Spinal cord (tissue), 10 donors: ENCODE data around the gene TYRO3. TPM values are rescaled to one million over a fixed set of nuclear protein-coding genes. Genes with fewer than 3 reads are reported as not detected.

Experiments used
- DNase-seq, 6 donors: peaks; one replicate each; pipeline versions ENCODE4 v3.0.0 to v3.0.0-alpha.2; 2013 to 2015; ENCODE audit warnings: low spot score in 6 of 6, low read depth in 4 of 6
- H3K27ac ChIP-seq: one replicate; pipeline ENCODE4 v1.5.1; 2013; ENCODE audit warnings: low read depth, low read length, control low read depth
- H3K27me3 ChIP-seq: one replicate; pipeline ENCODE4 v1.6.1; 2013; ENCODE audit warnings: low read length; ENCODE audit not compliant: control insufficient read depth, insufficient read depth
- H3K36me3 ChIP-seq: one replicate; pipeline ENCODE4 v1.6.1; 2013; ENCODE audit warnings: low read length; ENCODE audit not compliant: control insufficient read depth, insufficient read depth
- H3K4me1 ChIP-seq: one replicate; pipeline ENCODE4 v1.6.1; 2013; ENCODE audit warnings: low read length; ENCODE audit not compliant: control insufficient read depth, insufficient read depth
- H3K4me3 ChIP-seq: one replicate; pipeline ENCODE4 v1.5.1; 2013; ENCODE audit warnings: low read depth, low read length, control low read depth
- H3K9me3 ChIP-seq: one replicate; pipeline ENCODE4 v1.6.1; 2013; ENCODE audit warnings: low read length; ENCODE audit not compliant: control insufficient read depth, insufficient read depth
- WGBS: methylation state at CpG from one replicate; pipeline ENCODE4 v1.1.5; 2013; ENCODE audit warnings: missing lambda C conversion rate; ENCODE audit not compliant: insufficient coverage; 5-methylcytosine and 5-hydroxymethylcytosine counted together
- polyA plus RNA-seq, 2 donors: library from polyadenylated mRNA; unstranded; fragments of 120-200 nt; gene quantifications; one replicate each; pipeline ENCODE4 v1.2.1, GENCODE V29; 2013; ENCODE audit not compliant: insufficient read length in 2 of 2
- total RNA-seq, 2 donors: library from RNA; depleted of rRNA in 1 of 2; stranded (reverse); fragments of 120-200 nt in 1 of 2; fragments of >200 nt in 1 of 2; gene quantifications; one replicate each; pipeline versions ENCODE4 v1.2.3 to v1.2.4, GENCODE V29; 2013 to 2014
- donor health status: healthy.

TYRO3 gene
- total and polyA plus RNA-seq, 4 donors = 28.7 to 79.6 (median 52.6) TPM

- no peaks in the 10 kb centered on the region for H3K9me3 ChIP-seq
- peaks cover 62% of the 10 kb centered on the region for H3K36me3 ChIP-seq
- no peaks in the 10 kb centered on the region for H3K4me1 ChIP-seq
- WGBS = 96% methylated on average over 17 of the region's 17 CpGs
- no peak overlapping the region for H3K27ac ChIP-seq
- no peak overlapping the region for H3K4me3 ChIP-seq
- no peaks in the 10 kb centered on the region for H3K27me3 ChIP-seq
- no peak for DNase-seq
These were observed 38.4 kb upstream of the TYRO3 start for GRCh38 chr15:41520636-41521035.

GRCh38 chr15:41521614-41522013 is 37.4 kb upstream of the TYRO3 start:
- H3K36me3 ChIP-seq = peaks cover 70% of the 10 kb centered on the region
- H3K4me3 ChIP-seq = no peak overlapping the region
- H3K27ac ChIP-seq = no peak overlapping the region
- no peak for DNase-seq
- no peaks in the 10 kb centered on the region for H3K4me1 ChIP-seq
- WGBS = 93% methylated on average over 9 of the region's 9 CpGs
- H3K27me3 ChIP-seq = no peaks in the 10 kb centered on the region
- H3K9me3 ChIP-seq = no peaks in the 10 kb centered on the region

DNA sequence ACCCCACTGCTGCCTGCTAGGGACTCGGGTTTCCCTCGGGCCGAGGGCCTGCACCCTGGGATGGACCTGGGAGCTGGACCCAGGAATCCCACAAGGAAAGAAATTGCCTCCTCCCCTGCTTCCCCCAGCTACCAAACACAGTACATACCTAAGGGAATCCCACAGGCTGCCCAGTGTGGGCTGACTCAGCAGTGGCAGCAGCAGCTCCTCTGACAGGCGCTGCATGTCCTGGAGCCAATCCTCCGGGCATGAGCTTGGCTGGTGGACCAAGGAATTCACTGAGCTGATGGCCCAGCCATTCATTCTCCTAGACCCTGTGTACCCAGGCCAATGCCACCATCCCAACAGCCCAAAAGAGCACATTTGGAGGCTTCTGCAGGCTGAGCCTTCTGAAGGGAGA is 35.9 kb upstream of the TYRO3 start:
- WGBS = 92% methylated on average over 5 of the region's 5 CpGs
- H3K36me3 ChIP-seq = peaks cover 79% of the 10 kb centered on the region

DNA sequence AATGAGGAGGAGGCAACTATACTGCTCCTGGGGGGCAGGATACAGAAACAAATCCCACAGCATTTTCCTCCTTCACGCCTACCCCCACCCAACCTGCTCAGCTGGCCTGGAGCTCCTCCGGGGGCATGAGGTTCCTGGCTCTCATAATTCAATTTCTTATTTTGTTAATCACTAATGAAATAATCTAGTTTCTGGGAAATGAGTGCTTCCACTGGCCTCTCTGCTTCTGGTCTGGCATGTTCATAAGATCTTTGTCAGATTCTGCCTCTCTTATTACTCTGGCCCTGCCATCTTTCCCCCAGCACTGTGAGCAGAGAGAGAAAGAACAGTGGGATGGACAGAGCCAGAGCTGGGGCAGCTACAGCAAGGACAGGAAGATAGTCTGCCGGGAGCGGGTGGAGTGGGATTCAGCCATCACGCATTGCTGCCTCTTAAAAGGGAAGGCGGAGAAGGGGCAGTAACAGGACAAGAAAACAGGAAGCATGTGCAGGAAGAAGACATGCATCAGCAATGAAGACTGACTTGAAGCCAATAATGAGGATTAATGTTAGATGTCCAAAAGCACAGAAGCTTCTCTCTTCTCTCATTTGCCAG is 28.6 kb upstream of the TYRO3 start:
- 76% methylated on average over 4 of the region's 6 CpGs for WGBS
- H3K27ac ChIP-seq = no peak overlapping the region
- no peaks in the 10 kb centered on the region for H3K9me3 ChIP-seq
- DNase-seq = no peak
- H3K36me3 ChIP-seq = peaks cover 90% of the 10 kb centered on the region
- no peak overlapping the region for H3K4me3 ChIP-seq
- H3K4me1 ChIP-seq = no peaks in the 10 kb centered on the region
- no peaks in the 10 kb centered on the region for H3K27me3 ChIP-seq

More for the DNA sequence above, 35.9 kb upstream of the TYRO3 start:
- H3K27me3 ChIP-seq = no peaks in the 10 kb centered on the region
- H3K4me1 ChIP-seq = no peaks in the 10 kb centered on the region
- no peaks in the 10 kb centered on the region for H3K9me3 ChIP-seq
- no peak overlapping the region for H3K4me3 ChIP-seq
- no peak overlapping the region for H3K27ac ChIP-seq
- no peak for DNase-seq

- Histone ChIP-seq H3K27ac (no peak overlapping the region), H3K9me3 (no peaks in the 10 kb centered on the region), H3K36me3 (peaks cover 53% of the 10 kb centered on the region), H3K4me1 (no peaks in the 10 kb centered on the region), H3K27me3 (no peaks in the 10 kb centered on the region), H3K4me3 (no peak overlapping the region)
- WGBS = 100% methylated on average over 1 of the region's 1 CpG
- no peak for DNase-seq
These were observed 23.5 kb upstream of the TYRO3 start for GRCh38 chr15:41535544-41535943.

DNA sequence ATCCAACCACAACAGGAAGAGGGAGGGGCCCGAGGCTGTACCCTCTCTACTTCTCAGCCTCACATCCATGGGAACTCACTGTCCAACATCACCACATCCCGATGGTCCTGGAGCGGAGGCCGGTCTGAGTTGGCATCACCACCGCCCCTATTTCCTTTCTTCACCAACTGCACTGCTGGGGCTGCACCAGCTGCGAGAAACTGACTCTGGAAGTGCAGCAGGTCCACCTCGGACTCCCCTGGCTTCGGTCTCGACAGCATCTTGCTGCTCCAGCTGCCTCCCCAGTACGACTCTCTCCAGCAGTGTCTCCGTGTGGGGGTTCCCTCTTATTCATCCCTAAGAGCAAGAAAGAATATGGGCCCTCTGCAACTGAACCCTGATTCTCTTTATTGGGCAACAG is 22.1 kb upstream of the TYRO3 start:
- Histone ChIP-seq H3K4me3 (no peak overlapping the region), H3K9me3 (no peaks in the 10 kb centered on the region), H3K4me1 (no peaks in the 10 kb centered on the region), H3K36me3 (peaks cover 46% of the 10 kb centered on the region), H3K27me3 (no peaks in the 10 kb centered on the region), H3K27ac (no peak overlapping the region)
- WGBS = 95% methylated on average over 11 of the region's 11 CpGs
- DNase-seq = no peak

GRCh38 chr15:41543521-41543870 is 15.5 kb upstream of the TYRO3 start:
- Histone ChIP-seq H3K27ac (peak overlapping the region; percentile 42), H3K4me1 (peaks cover 8% of the 10 kb centered on the region), H3K4me3 (peak overlapping the region; percentile 95), H3K9me3 (no peaks in the 10 kb centered on the region), H3K27me3 (no peaks in the 10 kb centered on the region), H3K36me3 (no peaks in the 10 kb centered on the region)
- DNase-seq = no peak
- 0% methylated on average over 1 of the region's 8 CpGs for WGBS

DNA sequence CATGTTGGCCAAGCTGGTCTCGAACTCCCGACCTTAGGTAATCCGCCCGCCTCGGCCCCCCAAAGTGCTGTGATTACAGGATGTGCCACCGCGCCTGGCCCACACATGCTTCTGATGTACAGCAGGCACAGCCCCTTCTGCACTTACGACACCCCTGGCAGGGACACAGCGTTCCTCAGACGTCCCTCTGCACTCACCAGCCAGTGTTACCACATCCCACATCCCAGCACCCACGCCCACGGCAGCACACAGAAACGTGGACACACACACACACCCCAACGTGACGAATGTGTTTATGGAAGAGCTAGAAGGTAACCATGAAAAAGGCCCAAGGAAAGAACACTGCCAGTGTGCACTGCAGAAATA is 14.4 kb upstream of the TYRO3 start:
- Histone ChIP-seq H3K36me3 (no peaks in the 10 kb centered on the region), H3K4me1 (peaks cover 8% of the 10 kb centered on the region), H3K27me3 (no peaks in the 10 kb centered on the region), H3K27ac (no peak overlapping the region), H3K9me3 (no peaks in the 10 kb centered on the region), H3K4me3 (peak overlapping the region; percentile 95)
- no peak for DNase-seq
- WGBS = 95% methylated on average over 8 of the region's 15 CpGs

GRCh38 chr15:41545218-41545617 is 13.8 kb upstream of the TYRO3 start:
- H3K27ac ChIP-seq = no peak overlapping the region
- DNase-seq = no peak
- WGBS = 91% methylated on average over 3 of the region's 3 CpGs

DNA sequence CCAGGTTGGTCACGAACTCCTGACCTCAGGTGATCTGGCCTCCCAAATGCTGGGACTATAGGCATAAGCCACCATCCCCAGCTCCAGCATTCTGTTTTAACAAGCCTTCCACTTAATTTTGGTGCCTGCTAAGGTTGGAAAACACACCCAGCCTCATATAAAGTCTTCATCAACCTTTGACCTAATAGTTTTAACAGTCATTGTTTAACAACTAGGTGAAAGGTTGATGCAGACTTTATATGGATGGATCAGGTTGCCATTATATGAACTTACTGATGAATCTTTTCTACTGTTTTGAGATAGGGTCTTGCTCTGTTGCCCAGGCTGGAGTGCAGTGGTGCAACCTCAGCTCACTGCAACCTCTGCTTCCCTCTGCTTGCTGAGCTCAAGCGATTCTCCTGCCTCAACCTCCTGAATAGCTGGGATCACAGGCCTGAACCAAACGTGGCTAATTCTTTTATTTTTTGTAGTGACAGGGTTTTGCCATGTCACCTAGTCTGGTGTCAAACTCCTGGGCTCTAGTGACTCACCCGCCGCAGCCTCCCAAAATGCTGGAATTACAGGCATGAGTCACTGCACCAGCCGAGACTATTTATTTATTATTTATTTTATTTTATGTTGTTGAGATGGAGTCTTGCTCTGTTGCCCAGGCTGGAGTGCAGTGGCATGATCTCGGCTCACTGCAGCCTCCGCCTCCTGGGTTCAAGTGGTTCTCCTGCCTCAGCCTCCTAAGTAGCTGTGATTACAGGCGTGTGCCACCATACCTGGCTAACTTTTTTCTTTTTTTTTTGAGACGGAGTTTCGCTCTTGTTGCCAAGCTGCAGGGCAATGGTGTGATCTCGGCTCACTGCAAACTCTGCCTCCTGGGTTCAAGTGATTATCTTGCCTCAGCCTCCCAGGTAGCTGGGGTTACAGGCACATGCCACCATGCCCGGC is 11.9 kb upstream of the TYRO3 start:
- Histone ChIP-seq H3K4me1 (peaks cover 8% of the 10 kb centered on the region), H3K4me3 (no peak overlapping the region), H3K36me3 (no peaks in the 10 kb centered on the region), H3K27me3 (no peaks in the 10 kb centered on the region), H3K27ac (no peak overlapping the region), H3K9me3 (no peaks in the 10 kb centered on the region)
- no peak for DNase-seq
- WGBS = 80% methylated on average over 9 of the region's 13 CpGs

More at GRCh38 chr15:41545218-41545617, 13.8 kb upstream of the TYRO3 start:
- Histone ChIP-seq H3K4me3 (no peak overlapping the region), H3K36me3 (no peaks in the 10 kb centered on the region), H3K27me3 (no peaks in the 10 kb centered on the region), H3K9me3 (no peaks in the 10 kb centered on the region), H3K4me1 (peaks cover 8% of the 10 kb centered on the region)
